ENCODE measurements around the gene CRISPLD2.

The CRISPLD2 gene

GRCh38 chr16:84884596-84885341 lies 65.0 kb downstream of the CRISPLD2 start:
- DNase-seq (ENCODE audit: low spot score) = peak; percentile 64

DNA sequence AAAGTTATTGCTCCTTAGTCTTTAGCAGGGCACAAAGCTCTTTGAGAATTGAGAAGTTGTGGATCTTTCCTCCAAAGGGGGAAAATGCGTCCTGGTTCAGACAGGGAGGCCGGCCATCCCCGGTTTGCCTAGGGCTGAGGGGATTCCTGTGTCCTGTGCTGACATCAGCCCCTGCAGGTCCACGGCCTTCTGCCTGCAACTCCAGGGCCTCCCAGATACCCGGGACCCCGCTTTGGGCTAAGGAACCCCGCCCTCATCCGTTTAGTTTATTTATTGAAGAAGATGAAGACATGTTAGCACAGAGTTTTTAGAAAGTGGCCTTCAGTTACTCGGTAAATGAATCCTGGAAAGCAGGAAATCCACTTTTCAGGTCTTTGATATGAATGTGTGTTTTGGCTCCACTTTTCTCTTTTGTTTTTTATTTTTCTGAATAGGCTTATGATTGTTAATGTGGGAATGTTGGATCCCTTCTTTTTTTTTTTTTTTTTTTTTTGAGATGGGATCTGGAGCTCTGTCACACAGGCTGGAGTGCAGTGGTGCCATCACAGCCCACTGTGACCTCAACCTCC lies 65.6 kb downstream of the CRISPLD2 start:
- DNase-seq (ENCODE audit: low spot score) = no peak

GRCh38 chr16:84886497-84887090 lies 66.8 kb downstream of the CRISPLD2 start:
- no peak for DNase-seq (ENCODE audit: low spot score)

- DNase-seq (ENCODE audit: low spot score) = no peak
Measured at GRCh38 chr16:84887207-84887606, 67.4 kb downstream of the CRISPLD2 start.

- no peak for DNase-seq (ENCODE audit: low spot score)
Measured at GRCh38 chr16:84888450-84888849, 68.7 kb downstream of the CRISPLD2 start.

DNA sequence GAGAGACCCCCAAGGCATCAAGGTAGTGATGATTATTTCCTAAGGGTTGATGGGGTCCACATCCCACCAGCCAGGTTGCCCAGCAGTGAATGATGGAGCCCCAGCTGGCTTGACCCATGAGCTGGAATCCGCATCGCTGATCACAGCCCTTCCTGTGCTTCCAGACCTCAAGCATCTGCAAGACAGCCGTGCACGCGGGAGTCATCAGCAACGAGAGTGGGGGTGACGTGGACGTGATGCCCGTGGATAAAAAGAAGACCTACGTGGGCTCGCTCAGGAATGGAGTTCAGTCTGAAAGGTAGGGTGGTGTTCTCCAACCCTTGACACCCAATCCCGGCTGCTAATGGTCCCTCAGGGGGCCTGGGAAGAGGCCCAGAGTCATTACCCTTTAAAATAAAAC lies 69.3 kb downstream of the CRISPLD2 start:
- DNase-seq (ENCODE audit: low spot score) = no peak

GRCh38 chr16:84890427-84890826 lies 70.6 kb downstream of the CRISPLD2 start:
- no peak for DNase-seq (ENCODE audit: low spot score)

GRCh38 chr16:84891149-84891795 lies 71.5 kb downstream of the CRISPLD2 start:
- DNase-seq (ENCODE audit: low spot score) = no peak

DNA sequence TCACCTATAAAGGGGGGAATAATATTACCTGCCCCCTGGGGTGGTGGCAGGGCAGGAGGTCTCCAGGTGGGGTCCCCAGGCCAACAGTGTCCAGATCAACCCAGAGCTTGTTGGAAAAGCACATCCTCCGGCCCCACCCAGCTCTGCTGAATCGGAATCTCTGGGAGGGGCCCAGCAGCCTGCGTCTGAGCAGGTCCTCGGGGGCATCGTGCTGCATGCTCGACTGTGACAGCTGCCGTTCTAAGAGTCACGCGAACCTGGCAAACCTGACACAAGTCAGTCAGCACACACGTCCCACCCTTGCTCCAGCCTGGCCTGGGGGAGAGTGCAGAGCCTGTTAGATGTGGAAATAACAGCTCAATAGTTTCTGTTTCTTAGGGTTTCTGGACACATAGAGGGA lies 72.3 kb downstream of the CRISPLD2 start:
- no peak for DNase-seq (ENCODE audit: low spot score)

DNA sequence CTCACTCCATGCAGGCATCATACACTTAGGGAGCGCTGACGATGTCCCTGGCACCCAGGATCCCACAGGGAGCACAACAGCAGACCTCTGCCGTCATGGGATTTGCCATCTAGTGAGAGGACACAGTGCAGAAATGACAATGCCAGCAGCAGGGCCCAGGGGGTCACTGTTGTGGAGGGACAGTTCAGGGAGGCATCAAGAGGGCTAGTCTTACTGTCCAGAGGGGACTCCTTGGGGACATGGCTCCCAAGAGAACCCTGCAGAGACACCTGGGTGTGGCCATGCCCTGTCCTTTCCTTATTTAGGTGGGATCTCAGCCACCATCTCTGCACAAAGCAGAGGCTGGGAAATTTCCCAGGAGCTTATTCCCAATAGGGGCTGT lies 73.7 kb downstream of the CRISPLD2 start:
- DNase-seq (ENCODE audit: low spot score) = no peak

DNA sequence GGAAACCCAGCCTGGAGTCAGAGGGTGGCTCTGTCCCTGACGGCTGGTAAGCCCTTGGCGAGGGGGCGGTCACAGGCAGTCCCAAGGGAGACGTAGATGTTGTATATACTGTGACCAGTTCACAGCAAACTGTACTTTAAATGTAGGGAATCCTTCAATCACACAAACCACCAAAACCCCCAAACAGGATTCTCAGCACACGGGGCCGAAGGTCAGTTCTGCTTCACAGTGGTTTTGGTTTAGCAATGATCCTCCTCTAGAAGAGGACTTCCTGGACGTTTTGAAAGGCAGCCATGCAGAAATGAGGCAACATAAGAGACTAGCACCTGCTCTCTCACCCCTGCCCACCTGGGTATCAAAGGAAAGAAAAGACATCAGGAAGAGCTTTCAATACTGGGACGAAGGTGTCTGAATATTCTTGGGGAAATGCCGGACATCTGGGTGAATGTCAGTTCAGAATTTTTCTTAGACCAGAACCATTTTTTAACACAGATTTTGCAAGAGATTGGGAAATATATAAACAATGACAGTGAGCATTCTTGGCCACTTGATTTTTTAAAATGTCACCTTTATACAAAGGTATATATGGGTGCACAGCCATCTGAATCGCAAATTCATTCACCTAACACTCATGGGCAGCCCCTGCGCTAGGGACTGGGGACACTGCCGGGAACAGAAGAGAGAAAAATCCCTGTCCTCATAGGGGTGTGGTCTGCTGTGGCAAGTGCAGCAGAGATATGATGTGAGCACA lies 74.2 kb downstream of the CRISPLD2 start:
- no peak for DNase-seq (ENCODE audit: low spot score)

DNA sequence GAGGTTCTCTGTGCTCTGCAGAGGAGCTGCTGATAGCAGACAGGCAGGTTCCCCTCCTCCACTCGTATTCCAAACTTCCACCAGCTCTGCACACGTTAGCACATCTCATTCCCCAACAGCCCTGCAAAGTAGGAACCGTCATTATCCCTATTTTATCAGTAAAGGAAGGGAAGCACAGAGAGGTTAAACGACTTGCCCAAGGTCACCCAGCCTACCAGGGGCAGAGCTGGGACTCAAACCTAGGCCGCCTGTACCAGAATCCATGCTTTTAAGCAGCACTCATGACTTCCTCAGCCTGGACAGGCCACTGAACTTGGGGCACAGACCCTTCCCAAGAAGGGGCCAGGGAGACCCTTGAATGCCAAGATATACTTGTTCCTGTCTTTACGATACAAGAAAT lies 75.2 kb downstream of the CRISPLD2 start:
- DNase-seq (ENCODE audit: low spot score) = no peak

GRCh38 chr16:84896847-84897246 lies 77.1 kb downstream of the CRISPLD2 start:
- DNase-seq (ENCODE audit: low spot score) = no peak

DNA sequence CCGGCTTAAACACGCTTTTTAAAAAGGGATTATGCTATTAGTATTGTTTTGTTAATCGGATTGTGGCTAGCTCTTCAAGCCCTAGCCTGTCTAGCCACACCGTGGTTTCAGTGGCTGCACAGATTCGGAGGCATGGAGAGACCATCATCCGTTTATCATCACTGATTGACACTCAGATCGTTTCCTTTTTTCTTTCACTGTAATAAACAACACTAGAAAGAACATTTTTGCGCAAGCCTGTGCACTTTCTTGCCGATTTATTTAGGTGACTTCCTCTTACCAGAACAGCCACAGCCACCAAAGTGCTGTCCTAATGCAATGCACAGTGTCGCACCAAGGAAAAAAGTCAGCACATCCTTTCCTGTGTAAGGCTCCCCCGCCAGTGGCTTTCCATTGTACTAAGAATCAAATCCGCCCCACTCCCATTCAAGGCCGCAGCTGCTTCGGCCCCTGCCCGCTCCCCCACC lies 78.2 kb downstream of the CRISPLD2 start:
- no peak for DNase-seq (ENCODE audit: low spot score)

DNA sequence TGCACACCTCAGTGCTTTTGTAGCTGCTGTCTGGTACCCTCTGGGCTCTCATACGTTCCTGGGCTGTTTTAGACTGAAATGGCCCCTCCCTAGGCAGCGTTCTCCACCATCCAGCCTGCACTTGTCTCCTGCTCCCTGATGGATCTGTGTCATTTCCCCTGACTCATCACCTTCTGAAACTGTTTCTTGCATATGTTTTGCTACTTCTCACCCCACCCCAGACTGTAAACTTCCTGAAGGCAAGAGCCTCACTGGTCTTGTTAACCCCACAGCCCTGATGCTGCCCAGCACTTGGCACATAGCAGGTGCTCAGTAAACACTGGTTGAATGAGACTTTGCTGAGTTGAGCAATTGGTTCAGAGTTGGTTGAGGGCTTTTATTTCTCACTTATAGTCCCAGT lies 78.7 kb downstream of the CRISPLD2 start:
- DNase-seq (ENCODE audit: low spot score) = no peak

DNA sequence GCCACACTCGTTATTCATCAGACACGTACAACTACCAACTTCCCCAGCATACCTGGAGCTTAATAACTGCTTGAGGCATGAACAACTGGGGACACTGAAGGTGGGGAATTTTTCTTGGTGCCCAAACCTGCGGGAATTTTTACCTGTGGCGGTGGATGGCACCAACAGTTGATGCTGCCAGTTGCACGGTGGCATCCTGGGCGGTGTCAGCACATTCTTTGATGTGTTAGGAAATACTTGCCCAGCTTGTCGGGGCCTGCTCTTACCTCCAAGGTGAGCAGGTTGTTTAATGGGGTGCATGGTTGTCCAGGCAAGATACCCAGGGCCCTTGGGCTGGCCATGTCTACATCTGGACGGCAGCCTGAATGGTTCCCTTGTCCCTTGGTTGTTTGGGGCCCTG lies 79.6 kb downstream of the CRISPLD2 start:
- no peak for DNase-seq (ENCODE audit: low spot score)

DNA sequence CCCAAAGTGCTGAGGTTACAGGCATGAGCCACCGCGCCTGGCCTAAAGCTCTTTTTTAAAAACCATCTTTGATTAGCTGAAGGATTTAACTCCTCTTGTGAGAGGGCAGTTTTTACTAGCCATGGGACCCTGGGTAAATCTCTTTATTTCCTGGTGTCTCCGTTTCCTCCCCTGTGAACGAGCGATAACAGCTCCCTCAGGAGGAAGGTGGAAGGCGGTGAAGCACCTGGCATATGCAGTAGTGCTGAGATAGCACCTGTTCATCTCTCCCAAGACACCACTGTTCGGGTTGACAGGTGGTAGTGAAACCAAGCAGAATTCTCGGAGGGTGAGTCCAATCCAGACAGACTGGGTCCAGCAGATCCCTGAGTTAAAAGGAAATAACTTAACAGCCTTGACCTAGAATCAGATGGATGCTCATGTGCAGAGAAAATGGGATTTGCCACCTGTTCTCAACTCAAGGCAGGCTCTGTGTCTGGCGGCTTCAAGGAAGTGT lies 86.2 kb downstream of the CRISPLD2 start:
- no peak for DNase-seq (ENCODE audit: low spot score)

DNA sequence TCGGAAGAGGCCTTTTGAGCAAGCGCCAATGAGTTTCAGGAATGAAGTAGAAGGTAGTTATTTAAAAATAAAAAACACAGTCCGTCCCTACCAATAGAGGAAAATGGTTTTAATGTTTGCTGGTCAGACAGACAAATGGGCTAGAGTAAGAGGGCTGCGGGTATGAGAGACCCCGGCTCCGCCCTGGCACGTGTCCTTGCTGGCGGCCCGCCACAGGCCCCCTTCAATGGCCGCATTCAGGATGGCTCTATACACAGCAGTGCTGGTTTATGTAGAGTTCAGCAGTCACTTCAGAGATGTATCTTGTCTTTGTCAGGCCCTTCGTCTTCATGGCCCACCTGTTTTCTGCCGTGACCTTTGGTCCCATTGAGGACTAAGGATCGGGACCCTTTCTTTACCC lies 87.3 kb downstream of the CRISPLD2 start:
- DNase-seq (ENCODE audit: low spot score) = no peak

DNA sequence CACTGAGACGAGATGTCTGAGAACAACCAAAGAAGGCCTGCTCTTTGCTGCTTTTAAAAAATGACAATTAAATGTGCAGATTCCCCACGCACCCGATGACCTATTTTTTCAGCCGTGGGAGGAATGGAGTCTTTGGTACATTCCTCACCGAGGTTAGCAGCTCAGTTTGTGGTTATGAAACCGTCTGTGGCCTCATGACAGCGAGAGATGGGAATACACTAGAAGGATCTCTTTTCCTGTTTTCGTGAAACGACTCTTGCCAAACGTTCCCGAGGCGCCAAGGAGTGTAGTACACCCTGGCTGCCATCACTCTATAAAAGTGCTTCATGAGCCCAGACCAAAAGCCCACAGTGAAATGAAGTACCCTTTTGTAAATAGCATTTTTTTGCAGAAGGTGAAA lies 87.8 kb downstream of the CRISPLD2 start:
- DNase-seq (ENCODE audit: low spot score) = no peak

DNA sequence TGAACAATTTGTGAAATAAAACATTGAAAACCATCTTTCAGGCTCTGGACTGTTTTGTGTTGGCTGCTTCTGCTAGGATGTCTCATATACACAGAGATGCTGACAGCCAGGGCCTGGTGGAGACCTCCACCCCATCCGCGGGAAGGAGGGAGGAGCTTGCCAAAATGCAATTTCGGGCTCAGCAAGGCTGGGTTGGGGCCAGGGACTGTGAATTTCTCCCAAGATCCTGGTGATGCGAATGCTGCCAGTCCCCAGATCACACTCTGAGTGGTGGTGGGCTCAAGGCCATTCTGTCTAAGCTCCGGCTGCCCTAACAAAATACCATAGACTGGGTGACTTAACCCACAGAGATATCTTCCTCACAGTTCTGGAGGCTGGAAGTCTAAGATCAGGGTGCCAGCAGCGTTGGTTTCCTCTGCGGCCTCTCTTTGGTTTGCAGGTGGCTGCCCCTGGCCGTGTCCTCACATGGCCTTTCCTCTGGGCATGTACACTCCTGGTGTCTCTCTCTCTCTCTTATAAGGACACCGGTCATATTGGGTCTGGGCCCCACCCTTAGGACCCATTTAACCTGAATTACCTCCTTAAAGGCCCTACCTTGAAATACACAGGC lies 89.8 kb downstream of the CRISPLD2 start:
- DNase-seq (ENCODE audit: low spot score) = no peak

DNA sequence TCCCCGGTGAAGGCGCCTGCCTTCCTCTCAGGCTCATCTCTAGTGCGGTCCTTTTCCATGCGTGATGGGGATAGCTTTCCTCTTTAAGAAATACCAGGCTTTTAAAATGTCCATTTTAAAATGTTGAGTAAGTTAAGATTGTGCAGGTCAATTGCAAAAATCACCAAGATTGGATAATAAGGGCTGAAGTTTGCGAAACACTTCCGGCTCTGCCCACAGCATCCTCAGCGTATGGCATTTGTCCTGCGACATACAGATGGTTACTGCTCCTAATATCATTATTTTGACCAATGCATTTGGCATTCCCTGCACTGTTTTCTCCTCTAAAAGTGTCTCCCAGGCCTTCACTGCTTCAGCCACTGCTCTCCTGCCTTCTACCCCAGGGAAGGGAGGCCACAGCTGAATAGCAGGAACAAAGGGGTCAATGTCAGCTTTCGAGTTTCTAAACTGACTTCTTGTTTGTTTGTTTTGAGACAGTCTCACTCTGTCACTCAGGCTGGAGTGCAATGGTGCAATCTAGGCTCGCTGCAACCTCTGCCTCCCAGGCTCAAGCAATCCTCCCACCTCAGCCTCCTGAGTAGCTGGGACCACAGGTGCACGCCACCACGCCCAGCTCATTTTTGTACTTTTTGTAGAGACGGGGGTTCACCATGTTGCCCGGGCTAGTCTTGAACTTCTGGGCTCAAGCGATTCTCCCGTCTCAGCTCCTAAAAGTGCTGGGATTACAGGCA lies 91.9 kb downstream of the CRISPLD2 start:
- DNase-seq (ENCODE audit: low spot score) = no peak
